ENCODE data around the gene CLTB.

CLTB gene

GRCh38 chr5:176440927-176441706, 24.8 kb upstream of the CLTB start:
- no peaks in the 10 kb centered on the region for H3K9me3 ChIP-seq (ENCODE audit: control insufficient read depth, low read length)
- H3K36me3 ChIP-seq (ENCODE audit: control insufficient read depth, insufficient read depth, low read length) = no peaks in the 10 kb centered on the region
- H3K9ac ChIP-seq = no peak overlapping the region
- H3K4me3 ChIP-seq (ENCODE audit: low read depth, low read length) = no peak overlapping the region
- no peak for TF ChIP-seq CTCF (IDR thresholded peaks at IDR 0.05)
- no peaks in the 10 kb centered on the region for H3K79me2 ChIP-seq
- H2AFZ ChIP-seq = no peak overlapping the region
- no peaks in the 10 kb centered on the region for H3K27me3 ChIP-seq (ENCODE audit: control insufficient read depth, insufficient read depth, low read length)
- H3K4me1 ChIP-seq = no peaks in the 10 kb centered on the region
- no peak overlapping the region for H3K4me2 ChIP-seq (ENCODE audit: low read length)
- H3K27ac ChIP-seq = no peak overlapping the region

GRCh38 chr5:176438959-176439757, 22.8 kb upstream of the CLTB start:
- no peaks in the 10 kb centered on the region for H3K79me2 ChIP-seq
- no peak overlapping the region for H3K9ac ChIP-seq
- no peaks in the 10 kb centered on the region for H3K36me3 ChIP-seq (ENCODE audit: control insufficient read depth, insufficient read depth, low read length)
- H3K4me1 ChIP-seq = no peaks in the 10 kb centered on the region
- no peaks in the 10 kb centered on the region for H3K27me3 ChIP-seq (ENCODE audit: control insufficient read depth, insufficient read depth, low read length)
- H3K27ac ChIP-seq = no peak overlapping the region
- no peaks in the 10 kb centered on the region for H3K9me3 ChIP-seq (ENCODE audit: control insufficient read depth, low read length)
- TF ChIP-seq CTCF (IDR thresholded peaks at IDR 0.05) = no peak
- no peak overlapping the region for H3K4me2 ChIP-seq (ENCODE audit: low read length)
- no peak overlapping the region for H2AFZ ChIP-seq
- H3K4me3 ChIP-seq (ENCODE audit: low read depth, low read length) = no peak overlapping the region

GRCh38 chr5:176436656-176437055, 20.3 kb upstream of the CLTB start:
- Histone ChIP-seq H2AFZ (no peak overlapping the region), H3K9me3 (ENCODE audit: control insufficient read depth, low read length) (no peaks in the 10 kb centered on the region), H3K27me3 (ENCODE audit: control insufficient read depth, insufficient read depth, low read length) (no peaks in the 10 kb centered on the region), H3K27ac (no peak overlapping the region), H3K4me2 (ENCODE audit: low read length) (no peak overlapping the region), H3K9ac (no peak overlapping the region), H3K79me2 (no peaks in the 10 kb centered on the region), H3K36me3 (ENCODE audit: control insufficient read depth, insufficient read depth, low read length) (no peaks in the 10 kb centered on the region), H3K4me1 (no peaks in the 10 kb centered on the region), H3K4me3 (ENCODE audit: low read depth, low read length) (no peak overlapping the region)
- TF ChIP-seq CTCF (IDR thresholded peaks at IDR 0.05) = no peak

GRCh38 chr5:176432707-176433106, 16.4 kb upstream of the CLTB start:
- no peaks in the 10 kb centered on the region for H3K9me3 ChIP-seq (ENCODE audit: control insufficient read depth, low read length)
- no peaks in the 10 kb centered on the region for H3K36me3 ChIP-seq (ENCODE audit: control insufficient read depth, insufficient read depth, low read length)
- no peak overlapping the region for H2AFZ ChIP-seq
- no peaks in the 10 kb centered on the region for H3K4me1 ChIP-seq
- H3K27ac ChIP-seq = no peak overlapping the region
- TF ChIP-seq CTCF (IDR thresholded peaks at IDR 0.05) = no peak
- H3K79me2 ChIP-seq = no peaks in the 10 kb centered on the region
- no peak overlapping the region for H3K4me2 ChIP-seq (ENCODE audit: low read length)
- H3K9ac ChIP-seq = no peak overlapping the region
- no peak overlapping the region for H3K4me3 ChIP-seq (ENCODE audit: low read depth, low read length)
- no peaks in the 10 kb centered on the region for H3K27me3 ChIP-seq (ENCODE audit: control insufficient read depth, insufficient read depth, low read length)
